ENCODE results near the gene NUP50.

Gene NUP50

GRCh38 chr22:45208993-45209838 lies 45.5 kb downstream of the NUP50 start:
- DNase-seq (ENCODE audit: low spot score): peak; percentile 80

- no peak for DNase-seq (ENCODE audit: low spot score)
These were observed 46.4 kb downstream of the NUP50 start for GRCh38 chr22:45210174-45210573.

DNA sequence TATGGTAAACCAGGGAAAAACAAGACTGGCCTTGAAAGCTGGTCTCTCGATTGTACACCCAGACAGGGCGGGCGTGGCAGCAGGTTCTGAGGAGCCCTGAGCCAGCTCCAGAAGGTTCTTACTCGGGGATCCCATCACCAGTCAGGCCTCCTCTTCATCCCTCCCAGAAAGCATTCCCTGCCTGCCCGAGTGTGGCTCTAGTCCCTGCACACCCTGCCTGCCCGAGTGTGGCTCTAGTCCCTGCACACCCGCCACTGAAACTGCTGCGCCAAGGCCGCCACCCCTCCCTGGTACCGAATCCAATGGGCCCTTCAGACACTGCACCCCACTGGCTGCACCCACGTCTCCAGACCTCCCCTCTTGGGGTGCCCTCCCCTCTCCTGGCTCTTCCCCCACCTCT lies 46.9 kb downstream of the NUP50 start:
- DNase-seq (ENCODE audit: low spot score): no peak

GRCh38 chr22:45210991-45211390 lies 47.3 kb downstream of the NUP50 start:
- no peak for DNase-seq (ENCODE audit: low spot score)

DNA sequence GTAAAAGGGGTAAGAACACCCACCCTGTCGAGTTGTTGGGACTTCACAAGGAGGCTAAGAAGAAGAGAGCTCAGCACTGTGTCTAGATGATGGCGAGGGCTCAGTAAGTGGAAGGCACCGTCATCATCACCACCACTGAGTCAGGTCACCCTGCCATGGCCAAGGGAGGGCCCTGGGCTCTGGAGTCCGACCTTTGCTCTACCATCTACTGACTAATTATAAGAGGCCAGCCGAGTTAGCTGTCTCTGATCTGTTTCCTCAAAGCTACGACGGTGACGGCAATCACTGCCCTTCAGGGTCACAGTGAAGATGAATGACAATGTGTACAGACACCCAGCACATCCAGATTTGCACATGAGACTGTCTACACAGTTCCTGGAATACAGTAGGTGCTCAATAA lies 47.7 kb downstream of the NUP50 start:
- DNase-seq (ENCODE audit: low spot score): no peak

DNA sequence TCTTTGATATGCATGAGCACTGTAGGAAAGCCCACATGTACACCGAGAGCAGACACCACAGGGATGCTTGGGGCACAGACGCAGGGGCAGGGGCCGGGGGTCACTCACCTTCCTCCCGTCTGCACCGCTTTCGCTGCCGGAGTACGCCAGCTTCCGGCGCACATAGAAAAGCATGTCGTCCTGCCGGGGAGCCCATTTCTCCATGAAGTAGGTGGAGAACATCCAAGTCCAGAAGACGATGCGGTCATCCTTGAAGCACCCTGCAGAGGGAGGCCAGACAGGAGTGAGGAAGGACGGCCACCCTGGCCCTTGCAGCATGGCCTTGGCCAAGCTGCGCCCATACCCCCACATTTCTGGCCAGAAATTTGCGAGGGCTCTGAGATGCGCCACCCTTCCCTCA lies 48.1 kb downstream of the NUP50 start:
- no peak for DNase-seq (ENCODE audit: low spot score)

DNA sequence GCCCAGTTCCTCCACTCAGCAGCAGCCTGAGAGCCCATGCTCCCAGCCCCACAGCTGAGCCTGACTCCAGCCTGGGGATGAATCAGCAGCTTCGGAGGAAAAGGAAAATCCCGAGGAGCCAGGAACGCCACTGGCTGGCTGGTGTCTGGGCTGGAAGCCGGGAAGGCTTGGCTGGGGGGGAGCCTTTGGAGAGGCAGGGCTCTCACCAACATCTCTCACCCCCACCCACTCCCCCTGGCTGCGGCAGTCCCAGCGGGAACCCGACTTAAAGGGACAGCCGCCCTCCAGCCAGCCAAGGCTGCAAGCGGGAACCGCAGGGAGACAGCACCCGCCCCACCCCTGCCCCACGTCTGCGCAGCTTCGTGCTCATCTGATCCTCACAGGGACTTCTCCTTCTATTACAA lies 48.6 kb downstream of the NUP50 start:
- peak; percentile 96 for DNase-seq (ENCODE audit: low spot score)

DNA sequence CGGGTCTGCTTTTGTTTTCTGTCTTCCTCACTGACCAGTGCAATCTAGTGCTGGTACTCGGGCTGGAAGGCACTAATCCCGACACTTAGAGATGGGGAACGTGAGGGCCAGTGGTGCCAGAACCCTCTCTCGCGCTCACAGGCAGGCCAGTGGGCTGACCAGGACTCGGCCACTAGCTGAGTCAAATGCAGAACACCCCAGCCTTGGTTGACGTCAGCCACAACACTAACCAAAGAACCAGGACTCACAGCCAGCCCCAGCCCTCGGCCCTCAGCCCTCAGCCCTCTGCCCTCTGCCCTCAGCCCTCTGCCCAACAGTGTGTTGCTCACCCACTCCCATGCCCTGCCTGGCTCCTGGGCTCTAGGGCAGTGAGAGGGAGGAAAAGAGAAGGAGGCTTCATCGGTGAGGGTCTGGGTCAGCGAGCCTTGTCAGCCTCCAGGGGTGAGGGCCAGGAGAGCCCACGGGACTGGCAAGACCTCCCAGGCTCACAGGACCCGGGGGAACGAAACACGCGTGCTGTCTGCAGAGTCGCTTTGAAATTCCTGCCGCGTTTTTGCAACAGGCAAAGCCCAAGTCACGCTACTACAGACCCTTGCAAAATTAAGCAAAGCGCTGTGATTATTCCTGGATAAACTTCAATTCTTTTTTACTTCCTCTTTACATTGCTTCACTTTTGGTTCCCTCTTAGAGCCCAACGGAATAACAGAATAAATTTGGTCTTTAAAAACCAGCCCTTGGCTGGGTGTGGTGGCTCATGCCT lies 49.4 kb downstream of the NUP50 start:
- DNase-seq (ENCODE audit: low spot score): no peak

DNA sequence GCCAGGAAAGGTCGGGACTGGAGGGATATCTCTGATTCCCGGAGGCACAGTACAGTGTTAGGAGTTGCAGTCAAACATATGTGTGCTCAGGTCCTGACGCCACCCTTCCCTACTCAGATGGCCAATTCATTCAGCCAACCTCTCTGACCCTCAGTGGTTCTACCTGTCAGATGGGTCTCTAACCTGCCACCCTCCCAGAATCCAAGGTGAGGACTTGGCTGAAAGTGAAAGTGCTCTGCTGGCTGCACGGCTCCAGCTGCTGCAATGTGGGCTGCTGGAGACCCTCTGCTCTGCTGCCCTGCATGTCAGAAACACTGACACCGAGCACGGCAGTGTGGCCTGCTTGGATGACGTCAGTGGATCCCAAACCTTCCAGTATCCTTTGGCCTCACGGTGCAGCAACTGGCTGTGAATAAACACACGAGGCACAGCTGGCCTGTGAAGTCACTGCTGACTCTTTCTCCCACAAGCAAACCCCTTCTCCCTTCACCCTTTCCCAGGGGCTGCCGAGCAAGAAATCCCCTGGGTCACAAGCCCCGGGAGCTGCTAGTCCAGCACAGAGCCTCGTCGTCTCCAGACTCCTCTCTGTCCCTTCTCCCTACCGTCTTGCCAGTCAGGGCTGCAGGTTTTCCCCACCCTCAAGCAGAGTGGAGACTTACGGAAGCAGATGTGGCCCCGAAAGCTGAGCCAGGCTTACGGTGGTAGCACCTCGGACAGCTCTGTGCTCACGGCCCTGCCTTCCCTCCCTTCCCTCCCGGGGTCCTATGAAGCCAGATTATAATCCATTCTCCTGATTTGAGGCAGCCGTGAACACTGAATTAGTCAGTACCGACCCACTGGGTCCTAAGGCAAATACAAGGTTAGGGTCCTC lies 52.6 kb downstream of the NUP50 start:
- DNase-seq (ENCODE audit: low spot score): no peak

- no peak for DNase-seq (ENCODE audit: low spot score)
These were observed 53.6 kb downstream of the NUP50 start for GRCh38 chr22:45217345-45217744.

- DNase-seq (ENCODE audit: low spot score): no peak
These were observed 54.1 kb downstream of the NUP50 start for GRCh38 chr22:45217806-45218205.

DNA sequence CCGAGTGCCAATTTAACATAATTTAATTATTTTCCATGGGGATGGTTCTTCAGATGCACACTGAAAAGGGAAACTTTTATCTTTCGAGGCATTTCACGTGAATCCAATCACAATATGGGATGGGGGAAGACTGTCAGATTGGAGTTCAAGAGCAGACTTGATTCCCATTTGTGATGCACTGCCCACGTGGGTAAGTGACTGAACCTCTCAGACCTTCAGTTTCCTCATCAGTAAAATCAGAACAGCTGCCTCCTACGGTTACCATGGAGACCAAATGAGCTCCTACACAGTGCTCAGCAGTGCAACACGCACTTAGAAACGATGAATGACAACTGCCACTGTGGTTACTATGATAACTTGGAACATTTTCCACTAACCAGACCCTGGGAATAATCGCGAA lies 55.3 kb downstream of the NUP50 start:
- DNase-seq (ENCODE audit: low spot score): peak; percentile 83

DNA sequence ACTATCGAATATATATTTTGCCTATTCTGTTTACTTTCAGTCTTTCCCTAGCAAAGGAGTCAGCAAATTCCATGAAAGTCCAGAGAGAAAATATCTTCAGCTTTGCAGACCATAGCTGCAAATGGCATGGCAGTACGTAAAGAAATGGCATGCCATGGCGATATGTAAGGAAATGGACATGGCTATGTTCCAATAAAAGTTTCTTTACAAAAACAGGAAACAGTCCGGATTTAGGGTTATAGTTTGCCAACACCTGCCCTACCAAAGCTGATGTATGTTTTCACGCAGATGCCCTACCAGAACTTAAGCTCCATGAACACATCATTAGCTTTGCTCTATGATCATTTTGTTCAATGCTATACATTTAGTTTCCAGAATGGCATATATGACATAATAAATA lies 57.5 kb downstream of the NUP50 start:
- DNase-seq (ENCODE audit: low spot score): no peak

- no peak for DNase-seq (ENCODE audit: low spot score)
These were observed 59.8 kb downstream of the NUP50 start for GRCh38 chr22:45223304-45224117.

- DNase-seq (ENCODE audit: low spot score): no peak
These were observed 60.6 kb downstream of the NUP50 start for GRCh38 chr22:45224331-45224730.

DNA sequence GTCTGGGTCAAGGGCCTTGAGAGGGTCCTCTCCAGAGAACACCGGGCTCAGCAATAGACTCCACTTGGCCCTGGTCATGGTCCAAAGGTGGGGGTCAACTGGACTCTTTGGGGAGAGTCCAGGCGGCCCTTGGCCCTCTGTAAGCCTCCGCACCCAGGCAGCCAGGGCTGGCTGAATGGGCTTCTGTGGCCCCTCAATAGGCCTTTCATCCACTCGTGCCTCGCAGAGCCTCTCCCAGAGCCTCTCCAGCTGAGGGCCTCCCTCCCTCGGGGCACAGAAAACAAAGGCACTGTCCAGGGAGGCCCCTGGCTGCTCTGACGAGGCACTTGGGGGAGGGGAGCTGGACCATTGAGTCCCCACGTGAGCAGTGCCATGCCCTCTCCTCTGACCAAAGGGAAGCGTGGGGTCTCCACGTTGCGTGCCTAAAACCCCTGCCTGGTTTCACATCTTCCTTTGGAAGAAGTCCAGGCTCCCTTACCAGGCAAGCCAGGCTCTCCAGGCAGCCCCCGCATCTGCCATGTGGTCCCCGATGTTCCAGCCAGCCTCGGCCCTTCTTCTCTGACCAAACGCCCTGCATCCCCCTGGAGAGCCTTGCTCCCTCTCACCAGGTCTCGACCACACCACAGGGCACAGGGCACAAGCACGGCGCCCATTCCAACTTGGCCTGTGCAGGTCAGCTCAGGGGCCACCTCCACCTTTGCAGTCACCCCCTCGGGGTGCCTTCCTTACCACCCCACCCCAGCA lies 61.4 kb downstream of the NUP50 start:
- peak; percentile 98 for DNase-seq (ENCODE audit: low spot score)

- DNase-seq (ENCODE audit: low spot score): no peak
These were observed 62.2 kb downstream of the NUP50 start for GRCh38 chr22:45225732-45226502.

GRCh38 chr22:45226503-45227186 lies 62.9 kb downstream of the NUP50 start:
- DNase-seq (ENCODE audit: low spot score): no peak

DNA sequence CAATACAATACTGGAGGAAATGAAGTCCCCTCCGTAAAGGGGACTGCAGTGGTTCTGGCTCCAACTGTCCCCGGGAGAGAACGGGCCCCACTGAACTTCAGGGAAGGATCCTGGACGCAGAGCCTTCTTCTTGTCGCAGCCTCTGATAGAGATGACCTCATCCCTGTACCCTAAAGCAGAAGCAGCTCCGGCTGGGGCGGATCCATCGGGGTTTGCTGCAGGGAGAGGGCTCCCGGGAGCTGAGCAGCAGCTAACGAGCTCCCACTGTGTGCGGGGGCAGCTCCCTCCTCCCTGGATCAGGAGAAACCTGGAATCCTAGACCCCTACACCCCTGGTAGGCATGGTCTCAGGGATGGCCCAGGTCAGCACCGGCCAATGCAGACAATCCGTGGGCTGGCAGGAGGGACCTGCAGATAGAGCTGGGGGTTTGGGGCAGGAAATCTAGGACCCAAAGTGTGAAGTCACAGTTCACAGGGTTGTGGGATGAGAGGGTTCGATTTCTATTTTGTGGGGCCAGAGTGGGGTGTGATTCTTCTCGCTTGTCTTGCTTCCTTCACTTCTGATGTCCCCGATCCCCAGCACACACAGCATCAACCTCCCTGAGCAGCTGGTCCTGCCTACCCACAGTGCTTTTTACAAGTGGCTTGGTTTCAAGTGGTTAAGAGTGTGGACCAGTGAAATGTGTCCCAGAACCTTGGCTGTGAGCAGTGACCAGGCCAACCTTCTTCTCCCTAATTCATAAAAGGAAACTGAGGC lies 64.1 kb downstream of the NUP50 start:
- DNase-seq (ENCODE audit: low spot score): no peak

All from putamen (tissue), 1 donor.